Subcutaneous adipose tissue (tissue), 4 donors: ENCODE results near the gene SH3RF1. TPM values are rescaled to one million over a fixed set of nuclear protein-coding genes. Genes with fewer than 3 reads are reported as not detected.

Experiments used
- total RNA-seq, 4 donors: library from RNA; depleted of rRNA; stranded (reverse); fragments of >200 nt; gene quantifications; one replicate each; pipeline ENCODE4 v1.1.0, GENCODE V29; 2016
- TF ChIP-seq, protein P1 (sequence below): fragments of 450-650 bp; IDR thresholded peaks from one replicate; pipeline ENCODE4 v1.5.1; 2016; ENCODE audit warnings: low read depth, mild to moderate bottlenecking, control low read depth, antibody characterized with exemption, moderate library complexity

SH3RF1 gene
- total RNA-seq, 4 donors from 2014 or later, result 12.9 to 36.9 (median 20.8) TPM

DNA sequence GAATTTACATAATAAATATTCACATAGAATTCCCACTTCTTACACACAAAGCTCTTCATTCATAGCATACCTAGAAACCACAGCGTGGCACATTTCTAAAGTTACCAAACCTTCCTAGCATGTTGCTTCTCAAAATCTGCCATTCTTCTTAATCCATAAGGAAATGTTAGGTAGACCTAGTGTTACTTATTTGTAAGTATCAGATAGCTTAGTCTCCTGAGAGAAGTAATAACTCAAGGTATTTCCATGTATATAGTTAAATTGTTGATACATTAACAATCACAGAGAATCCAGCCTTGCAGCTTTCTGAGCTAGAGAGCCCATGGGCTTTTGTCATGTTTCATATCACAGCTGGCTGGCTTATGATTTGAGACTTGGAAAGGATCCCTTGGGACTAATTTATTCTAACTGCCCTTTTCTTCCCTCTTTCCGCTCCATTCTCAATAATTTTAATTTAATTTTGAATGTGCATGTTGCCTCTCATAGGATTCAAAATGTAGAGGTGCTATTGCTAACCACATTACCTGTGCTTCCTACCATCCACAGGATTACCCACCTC lies 17.6 kb downstream of the SH3RF1 start:
- TF ChIP-seq, protein P1, sequence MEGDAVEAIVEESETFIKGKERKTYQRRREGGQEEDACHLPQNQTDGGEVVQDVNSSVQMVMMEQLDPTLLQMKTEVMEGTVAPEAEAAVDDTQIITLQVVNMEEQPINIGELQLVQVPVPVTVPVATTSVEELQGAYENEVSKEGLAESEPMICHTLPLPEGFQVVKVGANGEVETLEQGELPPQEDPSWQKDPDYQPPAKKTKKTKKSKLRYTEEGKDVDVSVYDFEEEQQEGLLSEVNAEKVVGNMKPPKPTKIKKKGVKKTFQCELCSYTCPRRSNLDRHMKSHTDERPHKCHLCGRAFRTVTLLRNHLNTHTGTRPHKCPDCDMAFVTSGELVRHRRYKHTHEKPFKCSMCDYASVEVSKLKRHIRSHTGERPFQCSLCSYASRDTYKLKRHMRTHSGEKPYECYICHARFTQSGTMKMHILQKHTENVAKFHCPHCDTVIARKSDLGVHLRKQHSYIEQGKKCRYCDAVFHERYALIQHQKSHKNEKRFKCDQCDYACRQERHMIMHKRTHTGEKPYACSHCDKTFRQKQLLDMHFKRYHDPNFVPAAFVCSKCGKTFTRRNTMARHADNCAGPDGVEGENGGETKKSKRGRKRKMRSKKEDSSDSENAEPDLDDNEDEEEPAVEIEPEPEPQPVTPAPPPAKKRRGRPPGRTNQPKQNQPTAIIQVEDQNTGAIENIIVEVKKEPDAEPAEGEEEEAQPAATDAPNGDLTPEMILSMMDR, result no peak

DNA sequence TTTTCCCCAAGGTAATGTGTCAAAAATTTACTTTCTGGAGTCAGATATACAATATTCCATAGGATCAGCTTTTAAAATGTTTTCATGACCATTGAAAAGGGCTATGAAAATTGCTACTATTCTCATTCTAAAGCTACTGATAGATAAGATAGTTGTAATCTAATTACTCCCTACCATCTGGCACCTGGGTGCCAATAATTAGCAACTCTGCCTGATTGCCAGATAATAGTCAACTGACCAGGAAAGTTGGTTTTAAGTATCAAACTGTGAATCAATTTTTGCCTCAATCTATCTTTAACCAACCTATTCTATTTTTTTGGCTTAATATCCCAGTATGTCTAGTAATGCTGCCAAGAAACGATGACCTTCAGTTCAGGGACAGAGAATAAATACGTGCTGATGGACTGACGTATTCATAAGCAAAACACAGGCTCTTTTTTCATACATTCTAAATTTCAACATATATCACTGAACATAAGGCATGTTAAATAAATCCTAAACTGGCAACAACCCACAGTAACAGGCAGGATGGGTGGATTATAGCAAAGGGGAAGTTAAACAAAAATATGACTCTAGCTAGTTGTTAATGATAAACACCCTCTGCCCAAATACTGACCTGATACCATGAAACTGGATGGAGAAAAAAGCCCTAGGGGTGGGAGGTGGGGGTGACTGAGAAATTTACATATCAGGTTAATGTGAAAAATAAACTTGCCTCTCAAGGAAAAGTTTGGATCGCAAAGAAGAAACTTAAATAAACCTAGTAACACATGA lies 18.2 kb downstream of the SH3RF1 start:
- TF ChIP-seq, protein P1, result no peak

DNA sequence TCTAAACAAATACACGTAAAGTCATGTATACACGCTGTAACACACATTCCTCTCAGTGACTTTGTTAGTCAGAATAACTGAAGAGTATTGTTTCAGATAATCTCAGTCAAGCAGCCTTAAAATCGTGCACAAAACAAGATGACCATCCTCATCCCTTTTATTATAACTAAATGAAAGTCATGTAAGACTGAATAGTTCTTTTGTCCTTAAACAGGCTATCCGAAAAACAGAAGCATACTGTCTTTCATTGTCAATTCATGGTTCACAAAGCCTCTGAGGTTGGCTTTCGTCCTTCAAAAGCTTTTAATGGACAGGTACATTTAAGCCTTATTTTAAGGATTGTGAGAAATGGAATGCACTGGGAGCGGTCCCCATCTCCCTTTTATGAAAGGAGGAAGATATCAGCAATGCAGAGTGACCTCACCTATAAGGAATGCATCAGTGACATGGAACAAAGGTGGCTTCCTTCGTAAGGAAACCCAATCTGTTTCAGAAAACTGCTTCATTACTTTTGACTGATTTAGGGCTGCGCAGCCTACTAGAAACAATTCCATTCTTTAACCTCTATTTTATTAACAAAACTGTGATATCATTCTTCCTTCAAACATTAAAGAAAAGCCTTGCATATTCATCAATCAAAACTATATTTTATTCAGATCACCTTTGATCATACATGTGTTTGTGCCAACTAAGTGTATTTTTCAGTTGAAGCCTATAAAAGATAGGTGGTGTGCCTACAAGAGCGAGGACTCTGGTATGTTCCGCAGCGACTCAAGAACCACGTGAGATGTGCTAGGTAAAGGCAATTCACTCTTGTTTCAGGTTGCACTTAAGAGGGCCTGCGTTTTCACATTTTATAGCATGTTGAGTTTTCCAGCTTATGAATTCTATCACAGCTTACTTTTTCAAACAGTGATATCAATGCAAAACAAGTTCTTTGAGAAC lies 19.2 kb downstream of the SH3RF1 start:
- TF ChIP-seq, protein P1, result no peak

DNA sequence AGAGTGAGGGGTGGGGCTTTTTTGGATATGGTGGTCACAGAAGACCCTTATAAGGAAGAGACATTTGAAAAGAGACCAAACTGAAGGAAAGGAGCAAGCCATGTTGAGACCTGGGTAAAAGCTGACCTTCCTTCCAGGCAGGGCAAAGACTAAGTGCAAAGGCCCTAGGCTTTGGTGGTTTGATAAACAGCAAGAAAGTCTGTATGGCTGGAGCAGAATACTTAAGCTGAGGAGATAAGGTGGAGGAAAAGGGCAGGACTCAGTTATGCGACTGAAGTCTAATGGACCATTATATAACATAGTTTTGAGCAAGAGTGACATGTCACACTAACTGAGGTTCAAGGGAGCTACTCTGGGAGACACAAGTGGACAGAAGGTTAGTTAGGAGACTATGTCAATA lies 20.0 kb downstream of the SH3RF1 start:
- TF ChIP-seq, protein P1, result no peak

DNA sequence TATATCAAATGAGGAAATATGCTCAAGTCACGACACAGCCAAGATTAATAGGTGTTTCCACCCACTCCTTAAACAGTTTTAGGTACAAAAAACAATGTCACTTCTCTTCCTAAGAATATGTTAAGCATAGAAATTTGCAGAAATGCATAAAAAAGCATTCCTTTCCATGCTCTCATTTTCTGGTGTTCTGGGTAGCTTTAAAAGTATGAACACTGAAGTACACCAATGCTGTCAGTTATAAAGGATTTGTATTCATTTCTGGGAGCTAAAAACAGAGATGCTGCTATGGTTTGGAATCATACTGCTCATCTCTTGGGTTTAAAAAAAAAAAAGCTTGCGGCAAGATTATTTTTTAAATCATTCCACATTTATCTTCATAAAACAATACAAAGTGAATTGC lies 20.8 kb downstream of the SH3RF1 start:
- TF ChIP-seq, protein P1, result no peak

DNA sequence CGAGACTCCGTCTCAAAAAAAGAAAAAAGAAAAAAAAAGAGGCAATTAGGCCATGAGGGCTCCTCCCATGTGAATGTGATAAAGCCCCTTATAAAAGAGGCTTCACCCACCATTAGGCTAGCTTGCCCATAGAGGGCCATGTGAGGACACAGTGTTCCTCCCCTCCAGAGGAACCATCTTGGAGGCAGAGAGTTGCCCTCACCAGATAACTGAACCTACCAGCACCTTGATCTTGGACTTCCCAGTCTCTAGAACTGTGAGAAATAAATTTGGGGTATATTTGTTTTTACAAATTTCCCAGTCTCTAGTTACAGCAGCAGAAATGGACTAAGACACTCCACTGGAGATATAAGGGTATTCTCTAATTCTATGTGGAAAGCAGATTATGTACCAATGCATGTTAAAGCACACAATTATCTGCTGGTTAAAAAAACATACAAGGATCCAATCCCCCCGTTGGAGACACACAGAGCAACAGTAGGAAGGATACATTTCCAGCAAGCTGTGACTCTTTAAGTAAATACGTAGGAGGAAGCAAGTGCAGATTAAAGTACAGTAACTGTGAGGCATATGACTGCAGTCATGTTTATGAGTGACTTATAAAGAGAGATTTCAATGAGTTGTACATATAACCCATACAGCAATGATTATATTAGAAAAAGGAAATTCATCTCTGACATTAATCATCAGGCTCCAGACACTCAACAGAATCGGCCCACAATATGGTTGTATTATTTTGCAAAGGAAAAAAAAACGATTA lies 21.4 kb downstream of the SH3RF1 start:
- TF ChIP-seq, protein P1, result no peak
